Measurements from ENCODE around the gene CDH12.
"Not testable (repeated sequence)": the region's sequence is repeated elsewhere in the genome, so short reads cannot be mapped to it uniquely, and the experiment has no call there.

The CDH12 gene

DNA sequence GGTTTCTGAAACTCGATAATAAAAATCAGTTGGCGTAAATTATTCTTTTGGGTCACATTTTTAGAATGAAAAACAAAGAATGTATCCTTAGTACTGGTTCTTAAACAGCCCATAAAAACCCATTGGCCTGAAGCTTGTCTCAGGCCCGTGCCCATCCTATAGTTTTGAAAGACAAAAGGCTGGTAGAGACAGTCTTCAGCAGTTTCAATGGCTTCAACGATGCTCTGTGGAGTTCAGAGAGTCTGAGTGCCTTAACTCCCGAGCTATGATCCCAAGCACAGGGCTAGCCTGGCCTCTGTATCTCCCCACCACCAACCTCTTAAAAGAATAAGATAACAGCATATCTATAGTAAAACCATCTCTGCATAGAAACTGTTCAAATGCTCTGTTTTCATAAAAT, 595.0 kb downstream of the CDH12 start:
- H3K27me3 ChIP-seq (ENCODE audit: insufficient read depth, low read length), result no peaks in the 10 kb centered on the region
- no peak overlapping the region for H3K27ac ChIP-seq (ENCODE audit: low read length)
- no peaks in the 10 kb centered on the region for H3K36me3 ChIP-seq (ENCODE audit: insufficient read depth, low read depth, low read length)
- H3K9ac ChIP-seq (ENCODE audit: low read depth, low read length), result no peak overlapping the region
- no peak overlapping the region for H3K4me3 ChIP-seq (ENCODE audit: low read length)
- H3K4me1 ChIP-seq (ENCODE audit: insufficient read depth, low read length), result peaks cover 3% of the 10 kb centered on the region; the same call in 1 of the 2 replicates
- no peaks in the 10 kb centered on the region for H3K9me3 ChIP-seq (ENCODE audit: insufficient read depth, low read depth, low read length)

DNA sequence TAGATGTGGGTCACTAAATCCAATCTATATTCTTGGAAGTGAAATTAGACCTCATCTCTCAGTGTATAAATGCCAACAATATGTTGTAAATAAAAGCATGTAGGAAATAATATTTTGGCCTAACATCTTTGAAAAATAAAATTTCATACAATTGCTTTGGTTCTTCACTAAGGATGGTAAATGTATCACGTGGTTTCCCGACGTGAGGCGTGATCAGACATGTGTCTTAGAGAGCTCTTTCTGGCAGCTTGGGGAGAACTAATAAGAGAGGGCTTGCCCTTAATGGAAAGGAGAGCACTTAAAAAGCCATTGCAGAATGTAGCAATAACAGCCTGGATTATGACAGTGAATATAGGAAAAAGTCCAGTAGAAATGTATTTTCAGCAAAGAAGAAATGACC, 602.6 kb downstream of the CDH12 start:
- no peak overlapping the region for H3K27ac ChIP-seq (ENCODE audit: low read length)
- H3K9me3 ChIP-seq (ENCODE audit: insufficient read depth, low read depth, low read length), result no peaks in the 10 kb centered on the region
- no peak overlapping the region for H3K9ac ChIP-seq (ENCODE audit: low read depth, low read length)
- H3K4me1 ChIP-seq (ENCODE audit: insufficient read depth, low read length), result no peaks in the 10 kb centered on the region
- H3K36me3 ChIP-seq (ENCODE audit: insufficient read depth, low read depth, low read length), result no peaks in the 10 kb centered on the region
- no peaks in the 10 kb centered on the region for H3K27me3 ChIP-seq (ENCODE audit: insufficient read depth, low read length)
- no peak overlapping the region for H3K4me3 ChIP-seq (ENCODE audit: low read length)

DNA sequence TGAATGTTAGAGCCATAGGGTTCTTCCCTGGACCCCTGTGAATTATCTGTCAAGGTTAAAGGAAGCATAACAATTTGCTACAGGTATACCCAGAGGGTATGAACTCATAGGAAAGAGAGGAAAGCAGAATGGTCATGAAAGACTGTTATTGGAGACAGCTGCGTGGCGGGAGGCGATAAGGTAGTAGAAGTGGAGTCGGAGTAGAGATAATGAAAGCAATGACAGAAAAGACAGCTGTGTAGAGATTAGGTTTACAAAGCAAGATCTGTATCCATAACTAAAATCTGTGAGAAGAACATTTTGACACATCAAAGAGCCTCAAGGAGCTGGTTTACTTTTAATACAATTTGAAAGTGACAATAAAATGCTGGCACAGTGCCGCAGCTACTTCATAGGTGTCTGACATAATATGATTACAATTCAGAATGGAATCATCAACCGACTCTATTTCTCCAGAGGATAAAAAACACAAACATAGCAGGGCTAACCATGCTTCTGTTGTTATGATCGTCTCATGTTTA, 603.9 kb downstream of the CDH12 start:
- no peak overlapping the region for H3K27ac ChIP-seq (ENCODE audit: low read length)
- no peaks in the 10 kb centered on the region for H3K4me1 ChIP-seq (ENCODE audit: insufficient read depth, low read length)
- H3K36me3 ChIP-seq (ENCODE audit: insufficient read depth, low read depth, low read length), result no peaks in the 10 kb centered on the region
- H3K4me3 ChIP-seq (ENCODE audit: low read length), result no peak overlapping the region
- H3K9me3 ChIP-seq (ENCODE audit: insufficient read depth, low read depth, low read length), result no peaks in the 10 kb centered on the region
- no peaks in the 10 kb centered on the region for H3K27me3 ChIP-seq (ENCODE audit: insufficient read depth, low read length)
- H3K9ac ChIP-seq (ENCODE audit: low read depth, low read length), result no peak overlapping the region

DNA sequence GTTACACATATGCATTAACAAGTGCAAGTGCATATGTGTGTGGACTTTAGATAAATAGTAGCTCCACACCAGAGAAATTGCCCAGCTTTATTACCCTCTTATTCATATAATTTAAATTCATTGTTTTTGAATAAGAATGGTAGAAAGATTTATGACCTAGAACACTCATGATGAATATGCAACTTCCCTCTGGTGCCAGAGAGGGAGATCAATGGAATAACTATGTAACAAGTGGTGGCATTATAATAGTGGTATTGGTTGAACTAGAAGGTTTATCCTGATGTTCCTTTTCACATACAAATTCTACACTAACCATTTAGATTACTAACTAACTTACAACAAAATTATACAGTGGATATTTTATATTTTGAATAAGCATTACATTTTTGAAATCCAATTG, 607.4 kb downstream of the CDH12 start:
- H3K27me3 ChIP-seq (ENCODE audit: insufficient read depth, low read length), result no peaks in the 10 kb centered on the region
- H3K9me3 ChIP-seq (ENCODE audit: insufficient read depth, low read depth, low read length), result no peaks in the 10 kb centered on the region
- H3K27ac ChIP-seq (ENCODE audit: low read length), result no peak overlapping the region
- H3K4me1 ChIP-seq (ENCODE audit: insufficient read depth, low read length), result no peaks in the 10 kb centered on the region
- no peak overlapping the region for H3K9ac ChIP-seq (ENCODE audit: low read depth, low read length)
- H3K4me3 ChIP-seq (ENCODE audit: low read length), result no peak overlapping the region
- no peaks in the 10 kb centered on the region for H3K36me3 ChIP-seq (ENCODE audit: insufficient read depth, low read depth, low read length)

DNA sequence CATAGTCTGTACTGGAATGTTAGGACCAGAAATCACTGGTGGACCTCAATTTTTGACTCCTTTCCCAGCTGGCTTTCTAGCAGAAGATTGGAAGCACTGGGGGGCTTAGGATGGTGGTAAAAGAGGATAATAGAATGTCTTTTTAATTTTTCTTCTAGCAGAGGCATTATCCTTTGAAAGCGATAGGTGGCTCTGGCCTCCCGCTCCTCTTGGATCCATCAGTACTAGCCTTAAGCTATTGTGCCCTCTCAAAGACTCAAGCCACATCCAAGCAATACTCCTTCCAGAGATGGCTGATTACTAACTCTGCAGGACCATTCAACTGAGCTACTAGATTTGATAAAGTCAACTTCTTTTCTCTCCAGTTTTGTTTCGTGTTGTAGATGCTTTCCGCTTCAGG, 610.6 kb downstream of the CDH12 start:
- Histone ChIP-seq H3K36me3 (ENCODE audit: insufficient read depth, low read depth, low read length) (no peaks in the 10 kb centered on the region), H3K9ac (ENCODE audit: low read depth, low read length) (no peak overlapping the region), H3K4me3 (ENCODE audit: low read length) (no peak overlapping the region), H3K27me3 (ENCODE audit: insufficient read depth, low read length) (no peaks in the 10 kb centered on the region), H3K9me3 (ENCODE audit: insufficient read depth, low read depth, low read length) (no peaks in the 10 kb centered on the region), H3K27ac (ENCODE audit: low read length) (no peak overlapping the region), H3K4me1 (ENCODE audit: insufficient read depth, low read length) (no peaks in the 10 kb centered on the region)

DNA sequence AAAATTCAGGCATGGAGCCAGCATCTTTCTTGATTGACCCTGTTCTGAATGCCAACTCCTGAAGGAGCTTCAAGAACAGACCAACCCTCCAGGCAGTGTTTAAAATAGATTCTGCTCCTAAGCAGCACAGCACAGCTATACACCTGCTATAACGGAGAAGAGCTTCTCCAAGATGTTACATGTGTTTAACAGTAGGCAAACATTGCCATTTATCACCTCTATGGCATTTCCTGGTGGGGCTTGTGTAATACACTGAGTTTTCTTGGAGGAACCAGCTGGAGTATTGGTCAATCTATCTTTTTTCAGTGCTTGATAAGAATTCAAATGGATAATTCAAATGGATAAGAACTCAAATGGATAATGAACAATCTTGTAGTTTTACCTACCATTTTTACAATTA, 615.1 kb downstream of the CDH12 start:
- no peak overlapping the region for H3K27ac ChIP-seq (ENCODE audit: low read length)
- H3K27me3 ChIP-seq (ENCODE audit: insufficient read depth, low read length), result no peaks in the 10 kb centered on the region
- no peaks in the 10 kb centered on the region for H3K36me3 ChIP-seq (ENCODE audit: insufficient read depth, low read depth, low read length)
- no peaks in the 10 kb centered on the region for H3K4me1 ChIP-seq (ENCODE audit: insufficient read depth, low read length)
- no peak overlapping the region for H3K4me3 ChIP-seq (ENCODE audit: low read length)
- H3K9ac ChIP-seq (ENCODE audit: low read depth, low read length), result no peak overlapping the region
- H3K9me3 ChIP-seq (ENCODE audit: insufficient read depth, low read depth, low read length), result no peaks in the 10 kb centered on the region

DNA sequence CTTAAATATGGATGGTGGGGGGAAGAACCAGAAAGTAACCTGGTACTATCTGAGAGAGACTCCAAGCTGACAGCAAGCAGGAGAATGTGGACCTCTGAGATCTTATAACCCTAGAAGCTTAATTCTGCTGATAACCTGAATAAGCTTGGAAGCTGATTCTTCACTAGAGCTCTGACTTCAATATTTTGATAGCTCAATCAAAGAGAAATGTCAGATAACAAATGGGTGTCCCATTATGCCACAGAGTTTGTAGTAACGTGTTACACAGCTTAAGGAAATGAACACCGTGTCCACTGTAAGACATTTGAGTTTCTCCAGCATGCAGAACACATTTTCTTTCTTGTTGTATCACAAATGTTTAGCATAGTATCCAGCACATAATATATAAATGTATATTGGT, 626.7 kb downstream of the CDH12 start:
- H3K27ac ChIP-seq (ENCODE audit: low read length), result no peak overlapping the region
- H3K4me1 ChIP-seq (ENCODE audit: insufficient read depth, low read length), result no peaks in the 10 kb centered on the region
- H3K36me3 ChIP-seq (ENCODE audit: insufficient read depth, low read depth, low read length), result no peaks in the 10 kb centered on the region
- H3K4me3 ChIP-seq (ENCODE audit: low read length), result no peak overlapping the region
- no peaks in the 10 kb centered on the region for H3K9me3 ChIP-seq (ENCODE audit: insufficient read depth, low read depth, low read length)
- no peaks in the 10 kb centered on the region for H3K27me3 ChIP-seq (ENCODE audit: insufficient read depth, low read length)
- H3K9ac ChIP-seq (ENCODE audit: low read depth, low read length), result no peak overlapping the region

DNA sequence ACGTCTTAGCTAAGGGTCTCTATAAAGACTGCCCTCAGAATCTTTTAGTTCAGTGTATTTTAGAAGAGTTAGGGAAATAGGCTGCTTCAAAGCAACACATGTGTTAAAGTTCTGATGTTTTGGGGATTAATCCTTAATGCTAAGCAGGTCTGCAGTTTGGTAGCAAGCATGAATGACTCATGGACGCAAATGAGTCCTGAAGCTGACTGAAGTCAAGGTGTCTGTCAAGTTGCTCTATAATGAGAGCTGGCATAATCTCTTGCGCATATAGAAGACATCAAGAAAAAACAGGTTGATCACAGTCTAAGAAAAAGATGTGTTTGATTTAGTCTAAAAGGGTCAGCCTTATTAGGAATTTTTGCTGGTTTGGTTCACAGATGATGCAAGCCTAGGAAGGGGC, 630.1 kb downstream of the CDH12 start:
- Histone ChIP-seq H3K4me3 (ENCODE audit: low read length) (no peak overlapping the region), H3K4me1 (ENCODE audit: insufficient read depth, low read length) (no peaks in the 10 kb centered on the region), H3K36me3 (ENCODE audit: insufficient read depth, low read depth, low read length) (no peaks in the 10 kb centered on the region), H3K27ac (ENCODE audit: low read length) (no peak overlapping the region), H3K9me3 (ENCODE audit: insufficient read depth, low read depth, low read length) (no peaks in the 10 kb centered on the region), H3K27me3 (ENCODE audit: insufficient read depth, low read length) (no peaks in the 10 kb centered on the region), H3K9ac (ENCODE audit: low read depth, low read length) (no peak overlapping the region)

DNA sequence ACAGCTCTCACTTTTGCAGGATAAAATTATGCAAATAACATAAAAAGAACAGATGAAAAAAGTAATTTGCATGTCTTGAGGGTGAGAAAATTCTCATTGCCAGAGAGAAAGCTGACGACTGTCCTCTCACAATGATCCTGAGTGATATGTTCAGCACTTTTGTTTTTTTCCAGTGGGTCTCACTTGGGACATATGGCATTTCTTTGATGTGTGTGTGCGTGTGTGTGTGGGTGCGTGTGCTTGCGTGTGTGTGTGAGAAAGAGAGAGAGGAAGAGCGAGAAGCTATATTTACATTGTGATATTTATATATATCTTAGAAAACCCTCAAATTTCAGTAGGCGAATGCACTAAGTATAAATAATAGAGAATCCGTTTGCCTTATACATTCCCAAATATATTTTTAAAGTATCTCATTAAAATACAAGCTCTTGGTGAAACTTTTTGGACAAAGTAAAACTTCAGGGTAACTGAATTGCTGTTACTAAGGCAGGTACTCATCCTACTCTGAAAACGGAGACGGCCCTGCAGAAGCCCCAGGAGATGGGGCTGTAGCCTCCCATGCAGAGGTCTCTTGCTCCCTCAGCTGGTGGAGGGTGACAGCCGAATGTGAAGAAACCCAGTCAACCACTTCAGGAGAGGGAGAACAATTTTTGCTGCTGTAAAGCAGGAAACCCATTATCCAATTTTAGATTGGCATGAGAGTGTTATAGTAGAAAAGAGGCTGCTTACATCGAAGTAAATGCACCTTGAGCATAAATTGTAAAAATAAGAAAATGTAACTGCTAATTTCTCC, 639.2 kb downstream of the CDH12 start:
- not testable (repeated sequence) for H3K9ac ChIP-seq (ENCODE audit: low read depth, low read length); H3K27me3 ChIP-seq (ENCODE audit: insufficient read depth, low read length); H3K4me3 ChIP-seq (ENCODE audit: low read length); H3K36me3 ChIP-seq (ENCODE audit: insufficient read depth, low read depth, low read length); H3K4me1 ChIP-seq (ENCODE audit: insufficient read depth, low read length); H3K9me3 ChIP-seq (ENCODE audit: insufficient read depth, low read depth, low read length); H3K27ac ChIP-seq (ENCODE audit: low read length)

DNA sequence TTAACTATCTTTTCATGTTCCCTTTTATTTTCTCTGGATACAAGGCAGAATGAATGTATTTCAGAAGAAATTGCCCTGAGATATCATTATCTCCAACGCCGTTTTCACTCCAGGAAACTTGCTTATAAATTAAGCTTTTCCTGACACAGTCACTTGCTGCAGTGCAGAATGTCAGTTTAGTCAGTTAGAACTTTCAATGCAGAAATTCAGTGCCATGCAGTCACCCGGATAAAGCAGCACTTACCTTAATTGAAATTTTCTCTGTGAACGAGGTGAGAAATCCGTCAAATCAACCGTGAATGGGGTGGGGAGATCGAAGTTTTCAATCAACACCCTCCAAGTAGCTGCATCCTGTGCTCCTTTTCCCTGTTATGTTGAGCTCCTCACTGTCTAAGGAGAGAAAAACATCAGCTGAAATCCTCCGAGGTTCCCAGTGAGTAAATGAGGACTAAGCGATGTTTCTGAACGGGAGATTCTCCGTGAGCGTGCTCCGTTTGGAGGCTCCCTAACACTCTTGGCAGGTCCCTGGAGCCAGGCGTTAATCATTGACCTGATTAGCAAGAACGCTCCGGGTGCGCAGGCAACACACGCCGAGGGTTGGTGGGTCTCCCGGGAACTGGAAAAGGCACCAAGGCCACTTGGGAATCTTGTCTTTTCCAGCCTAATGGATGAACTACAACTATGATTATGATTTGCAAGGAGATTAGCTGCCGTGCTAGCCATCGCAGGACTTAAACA, 640.7 kb downstream of the CDH12 start:
- not testable (repeated sequence) for H3K4me1 ChIP-seq (ENCODE audit: insufficient read depth, low read length); H3K27ac ChIP-seq (ENCODE audit: low read length); H3K27me3 ChIP-seq (ENCODE audit: insufficient read depth, low read length); H3K9me3 ChIP-seq (ENCODE audit: insufficient read depth, low read depth, low read length); H3K36me3 ChIP-seq (ENCODE audit: insufficient read depth, low read depth, low read length); H3K9ac ChIP-seq (ENCODE audit: low read depth, low read length); H3K4me3 ChIP-seq (ENCODE audit: low read length)

DNA sequence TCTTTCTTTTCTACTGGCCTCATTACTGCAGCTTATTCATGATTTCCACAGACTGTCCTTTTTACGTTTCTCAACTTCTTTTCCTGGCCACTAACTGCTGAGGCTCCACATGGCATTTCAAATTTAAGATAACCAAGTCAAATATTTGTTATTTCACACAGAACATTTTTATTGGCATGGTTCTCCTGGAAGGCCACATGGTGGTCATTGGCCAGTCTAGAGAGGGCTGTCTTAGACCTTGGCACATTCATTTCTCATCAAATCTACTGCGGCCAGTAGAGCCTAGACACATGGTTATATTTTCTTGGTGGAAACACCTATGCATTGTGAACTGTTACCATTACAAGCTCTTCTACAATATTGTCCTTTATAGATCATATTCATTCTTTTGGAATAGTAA, 644.7 kb downstream of the CDH12 start:
- not testable (repeated sequence) for H3K27me3 ChIP-seq (ENCODE audit: insufficient read depth, low read length); H3K4me1 ChIP-seq (ENCODE audit: insufficient read depth, low read length); H3K4me3 ChIP-seq (ENCODE audit: low read length); H3K9me3 ChIP-seq (ENCODE audit: insufficient read depth, low read depth, low read length); H3K9ac ChIP-seq (ENCODE audit: low read depth, low read length); H3K27ac ChIP-seq (ENCODE audit: low read length); H3K36me3 ChIP-seq (ENCODE audit: insufficient read depth, low read depth, low read length)

DNA sequence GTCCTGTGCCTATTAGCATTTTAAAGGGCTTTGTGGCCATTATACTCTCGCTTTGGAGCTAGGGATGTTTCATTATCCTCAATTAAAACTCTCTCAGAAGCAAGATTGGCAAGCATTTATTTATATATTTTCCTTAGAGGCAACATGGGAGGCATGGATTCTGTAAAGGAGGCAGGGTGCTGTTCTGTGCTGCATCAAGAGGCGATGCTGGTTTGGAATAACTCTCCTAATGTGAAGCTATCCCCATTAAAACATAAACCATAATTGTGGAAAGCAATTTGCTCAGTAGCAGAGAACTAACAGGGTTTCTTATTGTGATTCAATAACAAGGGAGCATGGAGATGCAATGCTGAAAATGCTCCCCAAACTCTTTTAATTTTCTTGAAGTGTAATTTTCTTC, 664.5 kb downstream of the CDH12 start:
- H3K27me3 ChIP-seq (ENCODE audit: insufficient read depth, low read length); H3K4me1 ChIP-seq (ENCODE audit: insufficient read depth, low read length); H3K27ac ChIP-seq (ENCODE audit: low read length); H3K36me3 ChIP-seq (ENCODE audit: insufficient read depth, low read depth, low read length); H3K9ac ChIP-seq (ENCODE audit: low read depth, low read length); H3K9me3 ChIP-seq (ENCODE audit: insufficient read depth, low read depth, low read length); H3K4me3 ChIP-seq (ENCODE audit: low read length): not testable (repeated sequence)
